ENCODE results near the gene CBY2. TPM values are rescaled to one million over a fixed set of nuclear protein-coding genes. Genes with fewer than 3 reads are reported as not detected.
"Not testable (repeated sequence)": the region's sequence is repeated elsewhere in the genome, so short reads cannot be mapped to it uniquely, and the experiment has no call there.

Gene CBY2, protein sequence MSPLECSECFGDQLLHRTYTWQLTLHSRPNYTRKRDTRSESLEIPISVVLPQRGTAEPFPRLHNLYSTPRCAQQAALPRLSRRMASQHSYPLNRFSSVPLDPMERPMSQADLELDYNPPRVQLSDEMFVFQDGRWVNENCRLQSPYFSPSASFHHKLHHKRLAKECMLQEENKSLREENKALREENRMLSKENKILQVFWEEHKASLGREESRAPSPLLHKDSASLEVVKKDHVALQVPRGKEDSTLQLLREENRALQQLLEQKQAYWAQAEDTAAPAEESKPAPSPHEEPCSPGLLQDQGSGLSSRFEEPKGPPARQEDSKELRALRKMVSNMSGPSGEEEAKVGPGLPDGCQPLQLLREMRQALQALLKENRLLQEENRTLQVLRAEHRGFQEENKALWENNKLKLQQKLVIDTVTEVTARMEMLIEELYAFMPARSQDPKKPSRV
- total RNA-seq (ENCODE audit: unreplicated experiment) = not detected
- long read RNA-seq = 0 reads

DNA sequence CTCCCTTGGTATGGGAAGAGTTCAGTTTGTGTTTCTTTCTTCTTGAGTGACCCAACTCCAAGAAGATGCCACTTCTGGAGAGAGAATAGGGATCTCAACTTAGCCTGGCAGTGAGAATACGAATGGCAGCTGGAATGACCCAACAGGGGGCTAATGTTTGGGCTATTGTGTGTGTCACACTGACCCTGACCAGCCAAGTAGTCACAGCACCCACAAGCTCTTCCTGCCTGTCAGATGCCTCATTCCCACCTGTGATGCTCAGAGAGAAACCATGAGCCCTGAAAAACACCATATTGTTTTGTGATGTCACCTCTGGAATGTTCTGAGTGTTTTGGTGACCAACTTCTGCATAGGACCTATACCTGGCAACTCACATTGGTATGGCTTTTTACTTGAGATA is at the start of gene CBY2:
Gene CBY2 (plus strand): TSS at position 233 of the 400 bp plus-strand sequence. CDS start 71 bp downstream, at position 304.
- Mint-ChIP-seq H3K9me3 (ENCODE audit: unreplicated experiment) (no peaks in the 10 kb centered on the region), H3K36me3 (ENCODE audit: low read depth, unreplicated experiment) (no peaks in the 10 kb centered on the region), H3K27ac (ENCODE audit: unreplicated experiment) (no peak within 1 kb of the TSS), H3K4me1 (ENCODE audit: unreplicated experiment) (peaks cover 5% of the 10 kb centered on the region), H3K4me3 (ENCODE audit: unreplicated experiment) (no peak within 1 kb of the TSS), H3K27me3 (ENCODE audit: unreplicated experiment) (no peaks in the 10 kb centered on the region)
- TF ChIP-seq, protein P1, sequence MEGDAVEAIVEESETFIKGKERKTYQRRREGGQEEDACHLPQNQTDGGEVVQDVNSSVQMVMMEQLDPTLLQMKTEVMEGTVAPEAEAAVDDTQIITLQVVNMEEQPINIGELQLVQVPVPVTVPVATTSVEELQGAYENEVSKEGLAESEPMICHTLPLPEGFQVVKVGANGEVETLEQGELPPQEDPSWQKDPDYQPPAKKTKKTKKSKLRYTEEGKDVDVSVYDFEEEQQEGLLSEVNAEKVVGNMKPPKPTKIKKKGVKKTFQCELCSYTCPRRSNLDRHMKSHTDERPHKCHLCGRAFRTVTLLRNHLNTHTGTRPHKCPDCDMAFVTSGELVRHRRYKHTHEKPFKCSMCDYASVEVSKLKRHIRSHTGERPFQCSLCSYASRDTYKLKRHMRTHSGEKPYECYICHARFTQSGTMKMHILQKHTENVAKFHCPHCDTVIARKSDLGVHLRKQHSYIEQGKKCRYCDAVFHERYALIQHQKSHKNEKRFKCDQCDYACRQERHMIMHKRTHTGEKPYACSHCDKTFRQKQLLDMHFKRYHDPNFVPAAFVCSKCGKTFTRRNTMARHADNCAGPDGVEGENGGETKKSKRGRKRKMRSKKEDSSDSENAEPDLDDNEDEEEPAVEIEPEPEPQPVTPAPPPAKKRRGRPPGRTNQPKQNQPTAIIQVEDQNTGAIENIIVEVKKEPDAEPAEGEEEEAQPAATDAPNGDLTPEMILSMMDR (IDR thresholded peaks at IDR 0.05; ENCODE audit: unreplicated experiment) = no peak
- no peak for DNase-seq (ENCODE audit: low spot score)

DNA sequence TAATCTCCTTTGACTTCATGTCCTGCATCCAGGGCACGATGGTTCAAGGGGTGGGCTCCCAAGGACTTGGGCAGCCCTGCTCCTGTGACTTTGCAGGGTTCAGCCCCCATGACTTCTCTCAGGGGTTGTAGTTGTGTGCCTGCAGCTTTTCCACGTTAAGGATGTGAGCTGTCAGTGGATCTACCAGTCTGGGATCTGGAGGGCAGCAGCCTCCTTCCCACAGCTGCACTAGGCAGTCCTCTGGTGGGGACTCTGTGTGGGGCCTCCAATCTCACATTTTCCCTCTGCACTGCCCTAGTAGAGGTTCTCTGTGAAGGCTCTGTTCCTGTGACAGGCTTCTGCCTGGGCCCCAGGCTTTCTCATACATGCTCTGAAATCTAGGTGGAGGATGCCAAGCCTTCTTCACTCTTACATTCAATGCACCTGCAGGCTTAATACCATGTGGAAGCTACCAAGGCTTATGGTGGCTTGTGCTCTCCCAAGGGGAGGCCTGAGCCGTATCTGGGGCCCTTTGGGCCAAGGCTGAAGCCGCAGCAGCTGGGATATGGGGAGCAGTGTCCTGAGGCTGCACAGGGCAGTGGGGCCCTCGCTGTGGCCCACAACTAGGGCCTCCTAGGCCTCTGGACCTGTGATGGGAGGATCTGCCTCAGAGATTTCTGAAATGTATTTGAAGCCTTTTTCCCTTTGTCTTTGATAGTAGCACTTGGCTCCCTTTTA is 47.3 kb upstream of the CBY2 start:
- no peak overlapping the region for H3K4me3 Mint-ChIP-seq (ENCODE audit: unreplicated experiment)
- DNase-seq (ENCODE audit: low spot score) = no peak

DNA sequence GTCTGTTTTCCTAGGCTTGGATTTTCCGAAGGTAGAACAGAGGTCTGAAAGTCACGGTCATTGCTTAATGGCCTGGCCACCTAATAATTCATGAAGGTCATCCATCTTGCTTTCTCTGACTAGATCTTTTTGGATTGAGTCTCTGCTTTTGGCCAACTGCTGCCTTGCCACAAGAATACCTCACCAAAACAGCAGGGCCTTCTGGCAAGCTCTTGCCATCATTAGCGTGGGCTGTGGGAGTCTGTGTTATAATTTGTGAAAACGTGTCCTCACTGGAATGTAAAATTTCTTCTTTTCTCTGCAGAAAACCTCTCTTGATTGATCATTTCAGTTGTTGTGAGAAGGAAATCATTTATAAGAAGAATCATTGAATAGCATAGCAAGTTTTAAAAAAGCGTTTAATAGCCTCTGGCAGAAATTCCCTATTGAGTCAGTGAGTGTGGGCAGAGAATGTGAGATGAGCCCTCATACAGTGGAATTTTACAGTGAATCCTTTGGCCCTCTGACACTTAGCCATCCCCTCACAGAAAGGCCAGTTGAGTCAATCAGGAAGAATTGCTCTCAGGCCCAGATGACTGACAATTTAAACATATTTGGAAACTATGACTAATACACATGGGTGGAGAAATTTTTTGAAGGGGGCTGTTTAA is 43.4 kb upstream of the CBY2 start:
- Mint-ChIP-seq H3K27ac (ENCODE audit: unreplicated experiment) (no peak overlapping the region), H3K4me3 (ENCODE audit: unreplicated experiment) (no peak overlapping the region), H3K9me3 (ENCODE audit: unreplicated experiment) (no peaks in the 10 kb centered on the region), H3K36me3 (ENCODE audit: low read depth, unreplicated experiment) (no peaks in the 10 kb centered on the region), H3K4me1 (ENCODE audit: unreplicated experiment) (peaks cover 3% of the 10 kb centered on the region), H3K27me3 (ENCODE audit: unreplicated experiment) (no peaks in the 10 kb centered on the region)
- TF ChIP-seq, protein P1 (IDR thresholded peaks at IDR 0.05; ENCODE audit: unreplicated experiment) = no peak
- DNase-seq (ENCODE audit: low spot score) = no peak

More for the DNA sequence above, 47.3 kb upstream of the CBY2 start:
- TF ChIP-seq, protein P1 (IDR thresholded peaks at IDR 0.05; ENCODE audit: unreplicated experiment) = no peak
- Mint-ChIP-seq H3K27ac (ENCODE audit: unreplicated experiment) (no peak overlapping the region), H3K36me3 (ENCODE audit: low read depth, unreplicated experiment) (no peaks in the 10 kb centered on the region), H3K4me1 (ENCODE audit: unreplicated experiment) (no peaks in the 10 kb centered on the region), H3K9me3 (ENCODE audit: unreplicated experiment) (no peaks in the 10 kb centered on the region), H3K27me3 (ENCODE audit: unreplicated experiment) (no peaks in the 10 kb centered on the region)

DNA sequence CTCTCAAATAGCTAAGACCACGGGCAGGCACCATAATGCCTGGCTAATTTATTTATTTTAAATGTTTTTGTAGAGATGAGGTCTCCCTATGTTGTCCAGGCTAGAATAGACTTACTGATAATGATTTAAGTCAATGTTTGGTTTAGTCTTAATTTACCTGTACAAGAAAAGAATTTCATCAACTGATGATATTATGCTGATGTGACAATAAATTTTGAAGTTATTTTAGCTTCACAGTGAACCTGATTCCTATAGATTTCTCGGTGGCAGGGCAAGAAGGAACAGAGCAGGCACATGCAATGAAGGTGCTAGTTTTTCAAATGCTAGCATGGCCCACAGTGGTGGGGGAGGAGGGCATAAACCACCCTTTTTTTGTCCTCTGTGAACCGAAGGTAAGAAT is 42.6 kb upstream of the CBY2 start:
- peaks cover 3% of the 10 kb centered on the region for H3K4me1 Mint-ChIP-seq (ENCODE audit: unreplicated experiment)
- H3K9me3 Mint-ChIP-seq (ENCODE audit: unreplicated experiment) = no peaks in the 10 kb centered on the region
- no peaks in the 10 kb centered on the region for H3K36me3 Mint-ChIP-seq (ENCODE audit: low read depth, unreplicated experiment)
- no peak for DNase-seq (ENCODE audit: low spot score)
- H3K27ac Mint-ChIP-seq (ENCODE audit: unreplicated experiment) = no peak overlapping the region
- H3K27me3 Mint-ChIP-seq (ENCODE audit: unreplicated experiment) = no peaks in the 10 kb centered on the region
- TF ChIP-seq, protein P1 (IDR thresholded peaks at IDR 0.05; ENCODE audit: unreplicated experiment) = no peak
- no peak overlapping the region for H3K4me3 Mint-ChIP-seq (ENCODE audit: unreplicated experiment)

DNA sequence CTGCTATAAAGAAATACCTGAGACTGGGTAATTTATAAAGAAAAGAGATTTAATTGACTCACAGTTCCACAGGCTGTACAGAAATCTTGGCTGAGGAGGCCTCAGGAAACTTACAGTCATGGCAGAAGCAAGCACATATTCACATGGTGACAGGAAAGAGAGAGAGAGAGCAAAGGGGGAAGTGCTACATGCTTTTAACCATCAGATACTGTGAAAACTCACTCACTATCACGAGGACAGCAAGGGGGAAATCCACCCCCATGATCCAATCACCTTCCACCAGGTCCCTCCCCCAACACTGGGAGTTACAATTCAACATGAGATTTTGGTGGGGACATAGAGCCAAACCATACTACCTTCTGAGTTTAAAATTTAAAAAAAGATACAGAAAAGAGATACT is 41.7 kb upstream of the CBY2 start:
- not testable (repeated sequence) for H3K27ac Mint-ChIP-seq (ENCODE audit: unreplicated experiment); H3K36me3 Mint-ChIP-seq (ENCODE audit: low read depth, unreplicated experiment); DNase-seq (ENCODE audit: low spot score); H3K9me3 Mint-ChIP-seq (ENCODE audit: unreplicated experiment); H3K27me3 Mint-ChIP-seq (ENCODE audit: unreplicated experiment); H3K4me1 Mint-ChIP-seq (ENCODE audit: unreplicated experiment); H3K4me3 Mint-ChIP-seq (ENCODE audit: unreplicated experiment)
